ENCODE results near the gene IWS1. TPM values are rescaled to one million over a fixed set of nuclear protein-coding genes. Genes with fewer than 3 reads are reported as not detected.
"Not testable (repeated sequence)": the region's sequence is repeated elsewhere in the genome, so short reads cannot be mapped to it uniquely, and the experiment has no call there.

Gene IWS1
- polyA plus RNA-seq, 1 donor = 45.4 TPM

- no peak for DNase-seq (ENCODE audit: low read depth)
These were observed 2.2 kb upstream of the IWS1 start for GRCh38 chr2:127528487-127528886.

- no peak for DNase-seq (ENCODE audit: low read depth)
These were observed 914 bp upstream of the IWS1 start for GRCh38 chr2:127527001-127527804.

- no peak for DNase-seq (ENCODE audit: low read depth)
These were observed 578 bp downstream of the IWS1 start for GRCh38 chr2:127525691-127526131.

- DNase-seq (ENCODE audit: low read depth) = not testable (repeated sequence)
These were observed 2.0 kb downstream of the IWS1 start for GRCh38 chr2:127524198-127524834.

- no peak for DNase-seq (ENCODE audit: low read depth)
These were observed 2.9 kb downstream of the IWS1 start for GRCh38 chr2:127523269-127523939.

- DNase-seq (ENCODE audit: low read depth) = no peak
These were observed 5.9 kb downstream of the IWS1 start for GRCh38 chr2:127520424-127520823.

- no peak for DNase-seq (ENCODE audit: low read depth)
These were observed 8.8 kb downstream of the IWS1 start for GRCh38 chr2:127517465-127517864.

- no peak for DNase-seq (ENCODE audit: low read depth)
These were observed 10.1 kb downstream of the IWS1 start for GRCh38 chr2:127516041-127516762.

- DNase-seq (ENCODE audit: low read depth) = no peak
These were observed 10.8 kb downstream of the IWS1 start for GRCh38 chr2:127515383-127515915.

- DNase-seq (ENCODE audit: low read depth) = no peak
These were observed 11.8 kb downstream of the IWS1 start for GRCh38 chr2:127514485-127514884.

- DNase-seq (ENCODE audit: low read depth) = no peak
These were observed 12.2 kb downstream of the IWS1 start for GRCh38 chr2:127514076-127514475.

- DNase-seq (ENCODE audit: low read depth) = no peak
These were observed 13.9 kb downstream of the IWS1 start for GRCh38 chr2:127512362-127512761.

- DNase-seq (ENCODE audit: low read depth) = no peak
These were observed 14.4 kb downstream of the IWS1 start for GRCh38 chr2:127511917-127512316.

- DNase-seq (ENCODE audit: low read depth) = no peak
These were observed 15.1 kb downstream of the IWS1 start for GRCh38 chr2:127511090-127511695.

- DNase-seq (ENCODE audit: low read depth) = no peak
These were observed 16.2 kb downstream of the IWS1 start for GRCh38 chr2:127510073-127510472.

GRCh38 chr2:127508631-127509034 is 17.7 kb downstream of the IWS1 start:
- DNase-seq (ENCODE audit: low read depth) = no peak

GRCh38 chr2:127508023-127508630 is 18.2 kb downstream of the IWS1 start:
- no peak for DNase-seq (ENCODE audit: low read depth)

GRCh38 chr2:127506510-127506909 is 19.8 kb downstream of the IWS1 start:
- DNase-seq (ENCODE audit: low read depth) = no peak

- no peak for DNase-seq (ENCODE audit: low read depth)
These were observed 21.5 kb downstream of the IWS1 start for GRCh38 chr2:127504552-127505430.

GRCh38 chr2:127503491-127503890 is 22.8 kb downstream of the IWS1 start:
- DNase-seq (ENCODE audit: low read depth) = no peak
